K562 (cell line): ENCODE data around the gene F11R. TPM values are rescaled to one million over a fixed set of nuclear protein-coding genes. Genes with fewer than 3 reads are reported as not detected.

ENCODE experiments used
- ZNF561 ChIP-seq: fragments of 450-650 bp; formaldehyde crosslinking; conservative IDR thresholded peaks from 2 replicates; pipeline ENCODE4 v1.4.0; 2020; ENCODE audit warnings: mild to moderate bottlenecking, moderate library complexity
- polyA plus RNA-seq, 8 experiments: library from polyadenylated mRNA; depleted of rRNA in 4 of 8; stranded (reverse) in 5 of 8; unstranded in 3 of 8; fragments of >200 nt; fragmentation: Nextera tagmentation in 2 of 8; fragmentation: Illumina TruSeq in 1 of 8; extraction: Ambion mirVana in 2 of 8; extraction: Trizol in 1 of 8; gene quantifications; 2 replicates each; pipeline versions ENCODE4 v1.2.1 to v1.2.3, GENCODE V29; 2011 to 2014; ENCODE audit warnings: inconsistent platforms in 1 of 8, missing spikeins in 1 of 8
- total RNA-seq, 7 experiments: library from RNA; depleted of rRNA in 6 of 7; stranded (reverse); fragments of >200 nt in 6 of 7; fragmentation: Illumina TruSeq in 2 of 7; extraction: Trizol in 2 of 7; gene quantifications; 2 replicates each; pipeline versions ENCODE4 v1.2.1 to v1.2.3, GENCODE V29; 2011 to 2021; ENCODE audit warnings: low replicate concordance in 1 of 7
- TF ChIP-seq, protein P1 (sequence below): fragments of 200-600 bp; sonication (generic); IDR thresholded peaks from one replicate; pipeline ENCODE4 v1.6.1; 2012; ENCODE audit warnings: mild to moderate bottlenecking, low read depth, low read length, inconsistent platforms

The F11R gene
- total and polyA plus RNA-seq, 9 of the 15 experiments (the other 6 are each of a cell fraction or from before 2014, with no cell fraction given), result 27.4 to 187 (median 52.5) TPM

DNA sequence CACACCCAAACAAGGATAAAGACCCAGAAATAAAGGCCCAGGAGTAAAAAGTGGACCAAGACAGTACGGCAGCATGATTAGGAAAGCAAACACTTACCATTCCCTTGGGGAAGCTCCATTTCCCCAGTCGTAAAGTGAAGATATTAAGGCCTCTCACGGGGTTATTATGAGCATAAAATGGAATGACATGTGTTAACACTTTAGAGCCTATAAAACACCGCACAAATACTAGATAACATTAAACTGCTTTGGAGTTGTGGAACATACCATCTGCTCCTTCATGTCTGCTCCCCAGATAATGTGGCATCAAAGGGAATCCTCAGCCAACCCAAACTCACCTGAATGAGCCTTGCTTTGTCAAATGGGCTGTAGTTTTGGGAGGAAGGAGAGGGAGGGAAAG, 57.4 kb downstream of the F11R start (continued):
- TF ChIP-seq, protein P1, sequence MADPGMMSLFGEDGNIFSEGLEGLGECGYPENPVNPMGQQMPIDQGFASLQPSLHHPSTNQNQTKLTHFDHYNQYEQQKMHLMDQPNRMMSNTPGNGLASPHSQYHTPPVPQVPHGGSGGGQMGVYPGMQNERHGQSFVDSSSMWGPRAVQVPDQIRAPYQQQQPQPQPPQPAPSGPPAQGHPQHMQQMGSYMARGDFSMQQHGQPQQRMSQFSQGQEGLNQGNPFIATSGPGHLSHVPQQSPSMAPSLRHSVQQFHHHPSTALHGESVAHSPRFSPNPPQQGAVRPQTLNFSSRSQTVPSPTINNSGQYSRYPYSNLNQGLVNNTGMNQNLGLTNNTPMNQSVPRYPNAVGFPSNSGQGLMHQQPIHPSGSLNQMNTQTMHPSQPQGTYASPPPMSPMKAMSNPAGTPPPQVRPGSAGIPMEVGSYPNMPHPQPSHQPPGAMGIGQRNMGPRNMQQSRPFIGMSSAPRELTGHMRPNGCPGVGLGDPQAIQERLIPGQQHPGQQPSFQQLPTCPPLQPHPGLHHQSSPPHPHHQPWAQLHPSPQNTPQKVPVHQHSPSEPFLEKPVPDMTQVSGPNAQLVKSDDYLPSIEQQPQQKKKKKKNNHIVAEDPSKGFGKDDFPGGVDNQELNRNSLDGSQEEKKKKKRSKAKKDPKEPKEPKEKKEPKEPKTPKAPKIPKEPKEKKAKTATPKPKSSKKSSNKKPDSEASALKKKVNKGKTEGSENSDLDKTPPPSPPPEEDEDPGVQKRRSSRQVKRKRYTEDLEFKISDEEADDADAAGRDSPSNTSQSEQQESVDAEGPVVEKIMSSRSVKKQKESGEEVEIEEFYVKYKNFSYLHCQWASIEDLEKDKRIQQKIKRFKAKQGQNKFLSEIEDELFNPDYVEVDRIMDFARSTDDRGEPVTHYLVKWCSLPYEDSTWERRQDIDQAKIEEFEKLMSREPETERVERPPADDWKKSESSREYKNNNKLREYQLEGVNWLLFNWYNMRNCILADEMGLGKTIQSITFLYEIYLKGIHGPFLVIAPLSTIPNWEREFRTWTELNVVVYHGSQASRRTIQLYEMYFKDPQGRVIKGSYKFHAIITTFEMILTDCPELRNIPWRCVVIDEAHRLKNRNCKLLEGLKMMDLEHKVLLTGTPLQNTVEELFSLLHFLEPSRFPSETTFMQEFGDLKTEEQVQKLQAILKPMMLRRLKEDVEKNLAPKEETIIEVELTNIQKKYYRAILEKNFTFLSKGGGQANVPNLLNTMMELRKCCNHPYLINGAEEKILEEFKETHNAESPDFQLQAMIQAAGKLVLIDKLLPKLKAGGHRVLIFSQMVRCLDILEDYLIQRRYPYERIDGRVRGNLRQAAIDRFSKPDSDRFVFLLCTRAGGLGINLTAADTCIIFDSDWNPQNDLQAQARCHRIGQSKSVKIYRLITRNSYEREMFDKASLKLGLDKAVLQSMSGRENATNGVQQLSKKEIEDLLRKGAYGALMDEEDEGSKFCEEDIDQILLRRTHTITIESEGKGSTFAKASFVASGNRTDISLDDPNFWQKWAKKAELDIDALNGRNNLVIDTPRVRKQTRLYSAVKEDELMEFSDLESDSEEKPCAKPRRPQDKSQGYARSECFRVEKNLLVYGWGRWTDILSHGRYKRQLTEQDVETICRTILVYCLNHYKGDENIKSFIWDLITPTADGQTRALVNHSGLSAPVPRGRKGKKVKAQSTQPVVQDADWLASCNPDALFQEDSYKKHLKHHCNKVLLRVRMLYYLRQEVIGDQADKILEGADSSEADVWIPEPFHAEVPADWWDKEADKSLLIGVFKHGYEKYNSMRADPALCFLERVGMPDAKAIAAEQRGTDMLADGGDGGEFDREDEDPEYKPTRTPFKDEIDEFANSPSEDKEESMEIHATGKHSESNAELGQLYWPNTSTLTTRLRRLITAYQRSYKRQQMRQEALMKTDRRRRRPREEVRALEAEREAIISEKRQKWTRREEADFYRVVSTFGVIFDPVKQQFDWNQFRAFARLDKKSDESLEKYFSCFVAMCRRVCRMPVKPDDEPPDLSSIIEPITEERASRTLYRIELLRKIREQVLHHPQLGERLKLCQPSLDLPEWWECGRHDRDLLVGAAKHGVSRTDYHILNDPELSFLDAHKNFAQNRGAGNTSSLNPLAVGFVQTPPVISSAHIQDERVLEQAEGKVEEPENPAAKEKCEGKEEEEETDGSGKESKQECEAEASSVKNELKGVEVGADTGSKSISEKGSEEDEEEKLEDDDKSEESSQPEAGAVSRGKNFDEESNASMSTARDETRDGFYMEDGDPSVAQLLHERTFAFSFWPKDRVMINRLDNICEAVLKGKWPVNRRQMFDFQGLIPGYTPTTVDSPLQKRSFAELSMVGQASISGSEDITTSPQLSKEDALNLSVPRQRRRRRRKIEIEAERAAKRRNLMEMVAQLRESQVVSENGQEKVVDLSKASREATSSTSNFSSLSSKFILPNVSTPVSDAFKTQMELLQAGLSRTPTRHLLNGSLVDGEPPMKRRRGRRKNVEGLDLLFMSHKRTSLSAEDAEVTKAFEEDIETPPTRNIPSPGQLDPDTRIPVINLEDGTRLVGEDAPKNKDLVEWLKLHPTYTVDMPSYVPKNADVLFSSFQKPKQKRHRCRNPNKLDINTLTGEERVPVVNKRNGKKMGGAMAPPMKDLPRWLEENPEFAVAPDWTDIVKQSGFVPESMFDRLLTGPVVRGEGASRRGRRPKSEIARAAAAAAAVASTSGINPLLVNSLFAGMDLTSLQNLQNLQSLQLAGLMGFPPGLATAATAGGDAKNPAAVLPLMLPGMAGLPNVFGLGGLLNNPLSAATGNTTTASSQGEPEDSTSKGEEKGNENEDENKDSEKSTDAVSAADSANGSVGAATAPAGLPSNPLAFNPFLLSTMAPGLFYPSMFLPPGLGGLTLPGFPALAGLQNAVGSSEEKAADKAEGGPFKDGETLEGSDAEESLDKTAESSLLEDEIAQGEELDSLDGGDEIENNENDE, result no peak
- TF ChIP-seq ZNF561 (CRISPR knock-in tag), result no peak
